Calu3 (cell line): ENCODE data around the gene LYRM9. TPM values are rescaled to one million over a fixed set of nuclear protein-coding genes. Genes with fewer than 3 reads are reported as not detected.

ENCODE experiments used
- BruUV-seq: library from RNA; stranded (reverse); fragments of 400-500 nt; replicated peaks from 2 replicates; lab custom pipeline; 2021; lab: Mats Ljungman, UMichigan
- CTCF ChIA-PET: fragments of 300-600 bp; sonication (Branson Sonifier 250); formaldehyde crosslinking; loops from one replicate; lab custom pipeline; 2022; ENCODE audit warnings: antibody characterized with exemption; lab: Charles Lee
- DNase-seq: peaks from one replicate; pipeline ENCODE4 v3.0.0; 2022
- H3K27ac Mint-ChIP-seq: one replicate; pipeline ENCODE4 v1.8.0; 2022; ENCODE audit warnings: mixed read lengths; ENCODE audit not compliant: unreplicated experiment
- H3K27me3 Mint-ChIP-seq: one replicate; pipeline ENCODE4 v1.8.0; 2022; ENCODE audit warnings: mixed read lengths; ENCODE audit not compliant: unreplicated experiment
- H3K36me3 Mint-ChIP-seq: one replicate; pipeline ENCODE4 v1.8.0; 2022; ENCODE audit warnings: mild to moderate bottlenecking, moderate library complexity, mixed read lengths; ENCODE audit not compliant: insufficient read depth, unreplicated experiment
- H3K4me1 Mint-ChIP-seq: one replicate; pipeline ENCODE4 v1.8.0; 2022; ENCODE audit warnings: mild to moderate bottlenecking, low read depth, mixed read lengths; ENCODE audit not compliant: unreplicated experiment
- H3K4me3 Mint-ChIP-seq: one replicate; pipeline ENCODE4 v1.8.0; 2022; ENCODE audit warnings: mild to moderate bottlenecking, low read depth, moderate library complexity, mixed read lengths; ENCODE audit not compliant: unreplicated experiment
- H3K9me3 Mint-ChIP-seq: one replicate; pipeline ENCODE4 v1.8.0; 2022; ENCODE audit warnings: low read depth, mixed read lengths; ENCODE audit not compliant: unreplicated experiment
- CTCF ChIP-seq: fragments of 200-600 bp; IDR thresholded peaks from one replicate; pipeline ENCODE4 v1.8.0; 2022; ENCODE audit warnings: antibody characterized with exemption; ENCODE audit not compliant: unreplicated experiment
- intact Hi-C: fragments of 100-400 bp; cut with micrococcal nuclease; formaldehyde crosslinking; loops from one replicate; pipeline ENCODE4 v1.10.0; 2022; ENCODE audit not compliant: unreplicated experiment
- total RNA-seq: library from RNA; stranded (reverse); gene quantifications from 2 replicates; pipeline ENCODE4 v1.2.3, GENCODE V29; 2022

LYRM9 gene
- total RNA-seq, 1 experiment from 2014 or later = 1.7 TPM

- no peaks in the 10 kb centered on the region for H3K4me1 Mint-ChIP-seq
- H3K4me3 Mint-ChIP-seq = no peak overlapping the region
- no peak overlapping the region for H3K27ac Mint-ChIP-seq
- H3K27me3 Mint-ChIP-seq = peaks cover 66% of the 10 kb centered on the region
- no peaks in the 10 kb centered on the region for H3K36me3 Mint-ChIP-seq
- H3K9me3 Mint-ChIP-seq = no peaks in the 10 kb centered on the region
- intact Hi-C loops = no loop called here
- BruUV-seq = no TSS peak
- no peak for DNase-seq
- CTCF ChIA-PET = no interaction called here
- TF ChIP-seq CTCF = no peak
Measured at GRCh38 chr17:27868565-27868964, 24.6 kb downstream of the LYRM9 start.

GRCh38 chr17:27862840-27863239 lies 30.3 kb downstream of the LYRM9 start:
- Mint-ChIP-seq H3K27ac (no peak overlapping the region), H3K36me3 (no peaks in the 10 kb centered on the region), H3K4me1 (no peaks in the 10 kb centered on the region), H3K27me3 (peaks cover 95% of the 10 kb centered on the region), H3K4me3 (no peak overlapping the region), H3K9me3 (no peaks in the 10 kb centered on the region)
- DNase-seq = no peak
- TF ChIP-seq CTCF = no peak
- CTCF ChIA-PET = no interaction called here
- no TSS peak for BruUV-seq
- intact Hi-C loops = no loop called here

- Mint-ChIP-seq H3K27me3 (peaks cover 96% of the 10 kb centered on the region), H3K36me3 (no peaks in the 10 kb centered on the region), H3K27ac (no peak overlapping the region), H3K4me1 (no peaks in the 10 kb centered on the region), H3K4me3 (no peak overlapping the region), H3K9me3 (no peaks in the 10 kb centered on the region)
- CTCF ChIA-PET = no interaction called here
- DNase-seq = no peak
- intact Hi-C loops = no loop called here
- no peak for TF ChIP-seq CTCF
- BruUV-seq = no TSS peak
Measured at GRCh38 chr17:27862004-27862403, 31.2 kb downstream of the LYRM9 start.

GRCh38 chr17:27860971-27861664 lies 32.0 kb downstream of the LYRM9 start:
- intact Hi-C loops = no loop called here
- H3K27me3 Mint-ChIP-seq = peaks cover 92% of the 10 kb centered on the region
- no peak overlapping the region for H3K27ac Mint-ChIP-seq
- H3K4me1 Mint-ChIP-seq = no peaks in the 10 kb centered on the region
- BruUV-seq = no TSS peak
- no peak for DNase-seq
- H3K4me3 Mint-ChIP-seq = no peak overlapping the region
- CTCF ChIA-PET = no interaction called here
- no peaks in the 10 kb centered on the region for H3K9me3 Mint-ChIP-seq
- TF ChIP-seq CTCF = no peak
- no peaks in the 10 kb centered on the region for H3K36me3 Mint-ChIP-seq
